Hematopoietic multipotent progenitor cell treated with erythropoietin and hydrocortisone succinate and interleukin-3 and kit ligand, for 15 days (in vitro differentiated cells): Measurements from ENCODE around the gene EFCAB12.

Experiments
- DNase-seq: peaks from one replicate; pipeline ENCODE4 v3.0.0-alpha.2; 2015; ENCODE audit warnings: low spot score

EFCAB12 gene

DNA sequence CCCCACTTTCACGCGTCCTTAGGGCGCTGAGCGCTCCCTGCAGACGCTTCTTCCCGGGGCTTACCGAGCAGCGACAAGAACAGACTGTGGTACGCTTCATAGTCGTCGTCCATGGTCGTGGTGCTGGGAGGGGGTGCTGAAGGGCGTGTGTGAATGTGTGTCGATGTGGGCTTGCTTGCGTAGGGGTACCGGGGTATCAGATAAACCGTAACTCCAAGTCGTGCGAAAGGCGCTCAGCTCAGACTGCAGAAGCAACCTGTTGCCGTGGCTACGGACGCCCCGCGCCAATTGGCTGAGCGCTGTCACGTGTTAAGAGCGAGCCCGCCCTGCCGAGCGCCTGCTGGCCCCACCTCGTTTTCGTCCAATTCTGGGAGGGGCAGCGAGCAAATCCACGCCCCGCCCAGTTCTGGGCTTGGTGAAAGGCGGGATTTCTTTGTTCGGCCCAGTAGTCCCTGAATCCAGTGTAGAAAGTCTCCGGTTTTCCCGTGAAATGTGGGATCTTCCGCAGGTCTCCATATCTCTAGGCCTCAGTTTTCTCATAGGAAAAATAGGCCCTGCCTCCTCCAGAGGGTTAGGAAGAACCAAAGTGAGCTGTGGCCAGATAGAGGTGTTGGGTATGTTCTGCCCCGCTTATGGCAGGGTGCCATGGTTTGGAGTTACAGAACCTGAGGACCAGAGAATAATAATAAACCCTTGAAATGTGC lies at the start of gene EFCAB12:
EFCAB12 (minus strand) TSS at position 261 of the 704 bp plus-strand sequence; CDS start at position 113, 148 bp downstream.
- peak; percentile 96 for DNase-seq

DNA sequence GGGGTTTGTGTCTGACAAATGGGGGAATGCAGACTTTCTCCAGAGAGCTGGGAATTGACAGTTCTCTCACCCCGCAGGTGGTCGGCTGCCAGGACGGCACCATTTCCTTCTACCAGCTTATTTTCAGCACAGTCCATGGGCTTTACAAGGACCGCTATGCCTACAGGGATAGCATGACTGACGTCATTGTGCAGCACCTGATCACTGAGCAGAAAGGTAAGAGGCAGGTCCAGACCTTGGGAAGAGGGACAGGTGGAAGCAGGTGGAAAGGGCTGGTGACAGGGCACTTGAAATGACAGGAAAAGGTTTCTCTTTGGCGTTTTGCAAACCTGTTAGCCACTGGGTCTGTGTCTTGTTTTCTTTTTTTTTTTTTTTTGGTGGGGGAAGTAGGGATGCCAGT lies 48.1 kb upstream of the EFCAB12 start:
- DNase-seq = no peak

- no peak for DNase-seq
Measured at GRCh38 chr3:129475863-129476262, 47.4 kb upstream of the EFCAB12 start.

DNA sequence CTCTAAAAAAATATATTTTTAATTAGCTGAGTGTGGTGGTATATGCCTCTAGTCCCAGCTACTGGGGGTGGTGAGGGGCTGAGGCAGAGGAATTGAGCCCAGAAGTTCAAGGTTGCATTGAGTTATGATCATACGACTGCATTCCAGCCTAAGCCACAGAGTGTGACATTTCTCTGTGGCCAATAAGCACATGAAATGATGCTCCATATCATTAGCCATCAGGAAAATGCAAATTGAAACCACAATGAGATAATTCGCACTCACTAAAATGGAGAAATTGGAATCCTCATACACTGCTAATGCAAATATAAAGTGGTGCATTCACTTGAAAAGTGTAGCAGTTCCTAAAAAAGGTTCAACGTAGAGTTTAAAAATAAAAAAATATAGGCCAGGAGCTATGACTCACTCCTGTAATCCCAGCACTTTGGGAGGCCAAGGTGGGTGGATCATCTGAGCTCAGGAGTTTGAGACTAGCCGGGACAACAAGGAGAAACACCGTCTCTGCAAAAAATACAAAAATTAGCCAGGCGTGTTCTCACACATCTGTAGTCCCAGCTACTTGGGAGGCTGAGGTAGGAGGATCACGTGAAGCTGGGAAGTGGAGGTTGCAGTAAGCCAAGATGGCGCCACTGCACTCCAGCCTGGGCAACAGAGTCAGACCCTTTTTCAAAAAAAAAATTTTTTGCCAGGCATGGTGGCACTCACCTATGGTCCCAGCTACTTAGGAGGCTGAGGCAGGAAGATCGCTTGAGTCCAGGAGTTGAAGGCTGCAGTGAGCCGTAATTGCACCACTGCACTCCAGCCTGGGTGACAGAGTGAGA lies 46.8 kb upstream of the EFCAB12 start:
- DNase-seq = no peak

DNA sequence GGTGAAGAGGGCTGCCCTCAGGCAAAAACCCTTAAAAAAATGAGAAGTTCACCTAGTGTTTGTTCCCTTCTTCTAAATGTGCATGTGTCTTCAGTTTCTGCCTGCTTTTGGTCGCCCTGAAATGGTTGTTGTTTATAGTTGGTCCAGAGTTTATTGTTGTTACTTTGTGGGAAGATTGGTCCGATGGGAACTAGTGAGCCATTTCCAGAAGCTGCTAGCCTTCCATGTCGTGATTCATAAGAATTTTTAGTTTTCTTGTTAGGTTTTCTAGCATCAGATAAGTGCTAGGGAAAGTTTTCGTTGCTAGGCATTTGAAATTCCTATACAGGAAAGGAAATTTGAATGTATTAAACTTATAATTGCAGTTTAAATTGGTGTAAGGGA lies 45.3 kb upstream of the EFCAB12 start:
- no peak for DNase-seq

GRCh38 chr3:129473067-129473768 lies 44.8 kb upstream of the EFCAB12 start:
- no peak for DNase-seq

- no peak for DNase-seq
Measured at GRCh38 chr3:129470861-129471260, 42.4 kb upstream of the EFCAB12 start.

GRCh38 chr3:129469026-129469425 lies 40.6 kb upstream of the EFCAB12 start:
- DNase-seq = no peak

DNA sequence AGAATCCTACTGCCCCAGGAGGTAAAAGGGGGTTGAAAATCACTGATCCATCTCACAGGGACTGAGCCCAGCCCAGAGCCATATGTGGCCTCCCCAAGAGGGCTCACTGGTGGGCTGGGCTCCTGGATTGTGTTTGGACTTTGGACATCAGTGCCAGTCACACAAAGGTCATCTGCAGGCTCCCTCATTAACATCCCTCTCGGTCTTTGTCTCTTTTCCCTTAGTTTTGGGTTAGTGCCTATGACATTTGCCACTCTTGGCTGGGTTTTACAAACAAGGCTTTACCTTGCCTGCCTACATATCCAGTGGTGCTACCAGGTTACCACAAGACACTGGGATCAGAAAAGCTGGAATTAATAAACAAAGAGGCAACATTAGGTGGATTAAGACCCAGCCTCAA lies 39.5 kb upstream of the EFCAB12 start:
- DNase-seq = no peak

GRCh38 chr3:129463716-129464115 lies 35.3 kb upstream of the EFCAB12 start:
- no peak for DNase-seq

DNA sequence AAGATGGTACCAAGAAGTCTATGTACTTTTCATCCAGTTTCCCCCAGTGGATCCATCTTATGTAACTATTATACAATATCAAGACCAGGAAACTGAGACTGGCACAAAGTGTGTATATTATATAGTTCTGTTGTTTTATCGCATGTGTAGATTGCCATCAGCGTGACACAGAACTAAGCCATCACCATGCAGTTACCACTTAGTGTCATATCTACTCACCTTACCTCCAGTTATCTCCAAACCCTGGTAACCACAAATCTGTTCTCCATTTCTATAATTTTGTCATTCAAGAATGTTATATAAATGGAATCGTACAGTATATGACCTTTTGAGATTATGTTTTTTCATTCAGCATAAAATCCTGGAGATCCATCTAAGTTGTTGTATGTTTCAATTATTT lies 34.7 kb upstream of the EFCAB12 start:
- DNase-seq = no peak

- peak; percentile 40 for DNase-seq
Measured at GRCh38 chr3:129462361-129462968, 34.0 kb upstream of the EFCAB12 start.

DNA sequence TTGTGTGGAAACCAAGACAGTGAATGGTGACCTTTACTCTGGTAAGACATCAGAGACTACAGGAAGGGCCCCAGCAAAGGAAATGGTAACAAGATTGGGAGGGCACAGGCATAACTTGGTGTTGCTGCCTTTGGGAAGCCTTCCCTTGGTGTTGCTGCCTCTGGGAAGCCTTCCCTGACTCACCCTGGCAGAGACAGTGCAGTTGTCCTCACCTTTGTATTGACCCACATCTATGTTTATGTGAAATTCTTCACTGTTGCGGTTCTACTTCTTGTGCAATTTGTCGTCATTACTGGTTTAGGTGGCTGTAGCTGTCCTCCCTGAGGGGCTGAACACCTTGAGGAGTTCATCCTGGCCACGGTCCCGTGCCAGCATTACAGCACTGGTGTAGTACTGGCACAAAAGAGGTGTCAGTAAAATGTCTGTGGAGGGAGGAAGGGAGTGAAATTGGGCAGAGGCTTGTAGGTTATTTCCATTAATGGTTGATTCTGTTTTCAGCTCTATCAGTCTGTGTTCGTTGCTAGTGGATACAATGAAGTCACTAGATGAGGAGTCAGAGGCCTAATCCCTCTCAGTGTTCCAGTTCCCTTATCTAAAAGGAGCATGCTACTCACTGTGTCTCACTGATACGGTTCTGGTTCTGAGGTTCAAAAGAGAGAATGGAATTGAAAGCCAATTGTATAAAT lies 33.2 kb upstream of the EFCAB12 start:
- peak; percentile 94 for DNase-seq

GRCh38 chr3:129461022-129461421 lies 32.6 kb upstream of the EFCAB12 start:
- DNase-seq = peak; percentile 38

DNA sequence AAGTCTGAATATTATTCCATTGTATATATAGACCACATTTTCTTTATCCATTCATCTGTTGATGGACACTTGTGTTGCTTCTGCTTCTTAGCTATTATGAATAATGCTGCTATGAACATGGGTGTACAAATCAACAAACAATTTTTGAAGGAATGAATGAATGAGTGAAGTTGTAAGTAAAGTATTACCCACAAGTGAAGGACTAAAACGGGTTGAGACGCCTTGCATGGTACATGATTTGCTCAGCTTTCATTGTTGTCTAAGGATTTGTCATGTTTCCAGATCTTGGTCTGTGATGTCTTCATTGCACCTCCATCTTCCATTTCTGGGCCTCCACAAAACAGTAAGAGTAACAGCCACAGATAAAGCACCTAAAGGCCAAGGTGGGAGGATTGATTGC lies 32.1 kb upstream of the EFCAB12 start:
- peak; percentile 22 for DNase-seq

GRCh38 chr3:129460155-129460554 lies 31.7 kb upstream of the EFCAB12 start:
- no peak for DNase-seq

DNA sequence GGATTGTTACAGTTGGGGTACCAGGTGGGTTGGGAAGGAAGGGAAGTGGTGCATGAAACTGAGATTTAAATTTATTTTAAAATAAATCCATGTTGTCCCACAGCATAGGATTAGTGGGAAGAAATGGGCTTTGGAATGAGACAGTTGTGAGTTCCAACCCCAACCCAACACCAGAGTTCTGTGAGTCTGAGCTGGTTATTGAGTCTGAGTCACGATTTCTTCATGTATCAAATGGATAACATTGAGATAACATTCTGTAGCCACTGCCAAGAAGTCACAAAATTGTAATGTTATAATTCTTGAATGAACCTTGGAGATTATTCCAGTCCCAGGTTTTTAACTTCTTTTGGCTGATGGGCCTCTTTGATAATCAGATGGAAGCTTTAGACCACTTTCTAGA lies 25.3 kb upstream of the EFCAB12 start:
- DNase-seq = no peak

- no peak for DNase-seq
Measured at GRCh38 chr3:129449279-129450115, 21.1 kb upstream of the EFCAB12 start.

GRCh38 chr3:129448186-129448895 lies 19.9 kb upstream of the EFCAB12 start:
- no peak for DNase-seq

DNA sequence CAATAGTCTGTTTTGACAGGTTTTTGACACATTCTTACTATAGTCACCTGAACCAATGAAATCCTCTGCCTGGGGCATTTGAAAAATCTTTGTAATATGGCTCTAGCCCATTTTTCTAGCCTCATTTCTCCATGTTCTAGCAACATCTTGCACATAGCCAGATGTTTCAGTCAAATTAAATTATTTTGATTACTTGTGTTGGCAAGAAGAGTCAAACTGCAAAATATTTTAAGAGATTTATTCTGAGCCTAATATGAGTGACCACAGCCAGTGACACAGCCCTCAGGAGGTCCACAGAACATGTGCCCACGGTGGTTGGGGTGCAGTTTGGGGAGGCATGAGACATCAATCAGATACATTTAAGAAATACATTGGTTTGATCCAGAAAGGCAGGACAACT lies 18.5 kb upstream of the EFCAB12 start:
- DNase-seq = no peak
